Chondrocyte (in vitro differentiated cells): ENCODE data around the gene LPIN3. TPM values are rescaled to one million over a fixed set of nuclear protein-coding genes. Genes with fewer than 3 reads are reported as not detected.

Experiments
- DNase-seq: peaks from one replicate; pipeline ENCODE4 v3.0.0; 2021; ENCODE audit warnings: mixed read lengths, low spot score
- H3K27ac Mint-ChIP-seq: one replicate; pipeline ENCODE4 v1.8.0; 2021; ENCODE audit warnings: mild to moderate bottlenecking, moderate library complexity, mixed read lengths; ENCODE audit not compliant: unreplicated experiment
- H3K27me3 Mint-ChIP-seq: 2 replicates; pipeline ENCODE4 v1.8.0; 2021; ENCODE audit warnings: low read depth, mixed read lengths
- H3K36me3 Mint-ChIP-seq: 2 replicates; pipeline ENCODE4 v1.8.0; 2021; ENCODE audit warnings: low read depth, mixed read lengths
- H3K4me1 Mint-ChIP-seq: 2 replicates; pipeline ENCODE4 v1.8.0; 2021; ENCODE audit warnings: low read depth, mild to moderate bottlenecking, mixed read lengths
- H3K4me3 Mint-ChIP-seq: one replicate; pipeline ENCODE4 v1.8.0; 2021; ENCODE audit warnings: mild to moderate bottlenecking, moderate library complexity, mixed read lengths; ENCODE audit not compliant: unreplicated experiment
- H3K9me3 Mint-ChIP-seq: 2 replicates; pipeline ENCODE4 v1.8.0; 2021; ENCODE audit warnings: low read depth, mixed read lengths
- CTCF ChIP-seq: fragments of 200-600 bp; sonication (generic); IDR thresholded peaks from 2 replicates; pipeline ENCODE4 v1.5.0; 2021; ENCODE audit warnings: antibody characterized with exemption, mild to moderate bottlenecking, moderate library complexity
- total RNA-seq: library from RNA; stranded (reverse); gene quantifications from 3 replicates; pipeline ENCODE4 v1.2.1, GENCODE V29; 2021

Gene LPIN3
- total RNA-seq, 1 donor from 2014 or later: 3.3 TPM

- H3K27me3 Mint-ChIP-seq: no peaks in the 10 kb centered on the region
- H3K9me3 Mint-ChIP-seq: no peaks in the 10 kb centered on the region
- DNase-seq: no peak
- no peaks in the 10 kb centered on the region for H3K4me1 Mint-ChIP-seq
- no peak overlapping the region for H3K4me3 Mint-ChIP-seq
- H3K36me3 Mint-ChIP-seq: peaks cover 26% of the 10 kb centered on the region
- H3K27ac Mint-ChIP-seq: no peak overlapping the region
- no peak for TF ChIP-seq CTCF
These were observed 64.8 kb downstream of the LPIN3 start for GRCh38 chr20:41405436-41405835.

- Mint-ChIP-seq H3K4me3 (no peak overlapping the region), H3K9me3 (no peaks in the 10 kb centered on the region), H3K27ac (no peak overlapping the region), H3K36me3 (peaks cover 30% of the 10 kb centered on the region), H3K27me3 (no peaks in the 10 kb centered on the region), H3K4me1 (no peaks in the 10 kb centered on the region)
- no peak for DNase-seq
- no peak for TF ChIP-seq CTCF
These were observed 65.7 kb downstream of the LPIN3 start for GRCh38 chr20:41406353-41406752.

- no peaks in the 10 kb centered on the region for H3K4me1 Mint-ChIP-seq
- TF ChIP-seq CTCF: no peak
- no peaks in the 10 kb centered on the region for H3K9me3 Mint-ChIP-seq
- H3K36me3 Mint-ChIP-seq: peaks cover 28% of the 10 kb centered on the region
- no peaks in the 10 kb centered on the region for H3K27me3 Mint-ChIP-seq
- H3K27ac Mint-ChIP-seq: no peak overlapping the region
- DNase-seq: no peak
- no peak overlapping the region for H3K4me3 Mint-ChIP-seq
These were observed 66.3 kb downstream of the LPIN3 start for GRCh38 chr20:41406896-41407444.

- H3K27ac Mint-ChIP-seq: no peak overlapping the region
- no peak for DNase-seq
- H3K9me3 Mint-ChIP-seq: no peaks in the 10 kb centered on the region
- no peak for TF ChIP-seq CTCF
- H3K36me3 Mint-ChIP-seq: peaks cover 31% of the 10 kb centered on the region
- H3K4me3 Mint-ChIP-seq: no peak overlapping the region
- H3K4me1 Mint-ChIP-seq: no peaks in the 10 kb centered on the region
- no peaks in the 10 kb centered on the region for H3K27me3 Mint-ChIP-seq
These were observed 67.0 kb downstream of the LPIN3 start for GRCh38 chr20:41407607-41408006.

GRCh38 chr20:41408156-41408794, 67.7 kb downstream of the LPIN3 start:
- no peak for DNase-seq
- TF ChIP-seq CTCF: no peak
- Mint-ChIP-seq H3K9me3 (no peaks in the 10 kb centered on the region), H3K36me3 (peaks cover 32% of the 10 kb centered on the region), H3K27ac (no peak overlapping the region), H3K27me3 (no peaks in the 10 kb centered on the region), H3K4me3 (no peak overlapping the region), H3K4me1 (no peaks in the 10 kb centered on the region)
